Stimulated activated CD4-positive, alpha-beta T cell treated with anti-CD3 and anti-CD28 coated beads, Interleukin-4, amount 100 ng/mL, for 4 hours (primary cell): ENCODE data around the gene GABARAP.
A peak's percentile ranks its signal among the peaks of the same experiment; 100 is the strongest.
"Not testable (repeated sequence)": the region's sequence is repeated elsewhere in the genome, so short reads cannot be mapped to it uniquely, and the experiment has no call there.

ENCODE experiments used
- DNase-seq, 2 experiments: peaks; one replicate each; pipeline ENCODE4 v3.0.0-alpha.2; 2020

GABARAP gene

GRCh38 chr17:7260651-7261378 is 18.6 kb upstream of the GABARAP start:
- peak in 1 of 2 experiments; percentile 45 for DNase-seq

GRCh38 chr17:7260151-7260550 is 17.9 kb upstream of the GABARAP start:
- DNase-seq, result no peak

GRCh38 chr17:7259555-7259889 is 17.3 kb upstream of the GABARAP start:
- DNase-seq, result no peak

- no peak for DNase-seq
These were observed 16.7 kb upstream of the GABARAP start for GRCh38 chr17:7258731-7259554.

GRCh38 chr17:7256766-7257456 is 14.7 kb upstream of the GABARAP start:
- no peak for DNase-seq

GRCh38 chr17:7254511-7254910 is 12.3 kb upstream of the GABARAP start:
- no peak for DNase-seq

- no peak for DNase-seq
These were observed 10.8 kb upstream of the GABARAP start for GRCh38 chr17:7253082-7253481.

- peak; percentile 78 to 81 for DNase-seq
These were observed 10.2 kb upstream of the GABARAP start, which contains the start of gene ELP5 for GRCh38 chr17:7252176-7253043. Gene ELP5 (plus strand): TSS chr17:7252215. CDS start chr17:7252551, 336 bp downstream.

- DNase-seq, result peak; percentile 98 to 99
These were observed 9.5 kb upstream of the GABARAP start, which contains the start of gene CTDNEP1 for GRCh38 chr17:7251661-7252175. Gene CTDNEP1 (minus strand): TSS chr17:7251734. CDS start chr17:7251296, 438 bp downstream.

GRCh38 chr17:7250695-7251627 is 8.7 kb upstream of the GABARAP start:
- DNase-seq, result no peak

GRCh38 chr17:7249830-7250229 is 7.6 kb upstream of the GABARAP start:
- DNase-seq, result no peak

GRCh38 chr17:7249214-7249613 is 7.0 kb upstream of the GABARAP start:
- DNase-seq, result no peak

GRCh38 chr17:7248796-7249195 is 6.5 kb upstream of the GABARAP start:
- DNase-seq, result no peak

- DNase-seq, result no peak
These were observed 4.5 kb upstream of the GABARAP start for GRCh38 chr17:7246779-7247178.

GRCh38 chr17:7243838-7244237 is 1.6 kb upstream of the GABARAP start:
- DNase-seq, result not testable (repeated sequence)

- no peak for DNase-seq
These were observed 1.1 kb upstream of the GABARAP start for GRCh38 chr17:7243453-7243729.

GRCh38 chr17:7242717-7243452 is 636 bp upstream of the GABARAP start:
- peak; percentile 88 to 91 for DNase-seq

- DNase-seq, result no peak
These were observed 1.0 kb downstream of the GABARAP start for GRCh38 chr17:7241090-7241733.

- no peak for DNase-seq
These were observed 1.9 kb downstream of the GABARAP start for GRCh38 chr17:7240375-7240774.
